Esophagus muscularis mucosa (tissue), 3 donors: ENCODE results near the gene L3MBTL4.

ENCODE experiments used
- CTCF ChIP-seq, 3 experiments: fragments of 200-600 bp in 2 of 3; fragments of 450-650 bp in 1 of 3; sonication (generic) in 2 of 3; IDR thresholded peaks; one replicate each; pipeline ENCODE4 v1.5.1; 2017 to 2019; ENCODE audit warnings: antibody characterized with exemption in 3 of 3, mild to moderate bottlenecking in 2 of 3, moderate library complexity in 1 of 3
- POLR2A ChIP-seq: fragments of 450-650 bp; IDR thresholded peaks from one replicate; pipeline ENCODE4 v1.6.1; 2017; ENCODE audit warnings: antibody characterized with exemption, moderate library complexity, mild to moderate bottlenecking, low read depth
- POLR2AphosphoS5 ChIP-seq, 2 donors: sonication (generic); formaldehyde crosslinking; IDR thresholded peaks; one replicate each; pipeline ENCODE4 v1.6.1; 2017; ENCODE audit warnings: antibody characterized with exemption in 2 of 2

DNA sequence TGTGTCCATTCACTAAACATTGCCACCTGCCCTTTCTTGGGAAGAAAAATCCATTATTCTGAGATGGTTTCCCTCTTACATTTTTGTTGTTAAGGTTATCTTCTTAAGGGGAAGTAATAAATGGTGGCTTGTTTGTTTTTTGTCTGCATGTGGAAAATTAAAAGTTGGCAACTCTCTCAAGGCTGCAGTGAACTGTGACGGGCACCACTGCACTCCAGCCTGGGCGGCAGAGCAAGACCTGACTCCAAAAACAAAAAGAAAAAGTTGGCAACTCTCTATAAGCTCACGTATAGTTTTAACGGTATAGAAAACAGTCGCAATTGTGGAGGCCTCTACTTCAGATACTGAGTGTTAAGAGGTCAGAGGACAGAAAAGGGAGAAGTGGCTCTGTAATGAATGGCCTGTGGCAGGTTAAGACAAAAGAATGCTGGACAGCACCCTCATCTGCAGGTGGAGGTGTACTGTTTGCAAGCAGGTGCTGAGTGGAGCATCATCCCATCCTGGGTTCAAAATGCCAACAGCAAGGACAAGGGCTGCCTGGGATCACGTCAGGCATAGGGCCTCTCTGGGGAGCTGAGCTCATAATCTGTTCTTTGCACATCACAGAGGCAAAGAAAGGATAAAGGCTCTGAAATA lies 16.7 kb downstream of the L3MBTL4 start:
- TF ChIP-seq CTCF (IDR thresholded peaks at IDR 0.05), result no peak
- TF ChIP-seq POLR2A, result no peak
- TF ChIP-seq POLR2AphosphoS5 (IDR thresholded peaks at IDR 0.05), result no peak
